Liver (tissue), 3 donors: Measurements from ENCODE around the gene PRPF31.

Source experiments
- ATF3 ChIP-seq: IDR thresholded peaks from 2 replicates; pipeline ENCODE4 v1.6.1; 2016; ENCODE audit warnings: antibody characterized with exemption
- CTCF ChIP-seq: fragments of 150-350 bp; IDR thresholded peaks from 2 replicates; pipeline ENCODE4 v1.5.1; 2017; ENCODE audit warnings: improper control_type of control experiment, low read depth, low read length; ENCODE audit not compliant: missing input control
- GABPA ChIP-seq, 2 donors: IDR thresholded peaks in 1 of 2; conservative IDR thresholded peaks in 1 of 2; 2 replicates each; pipeline ENCODE4 v1.6.1; 2016; ENCODE audit warnings: antibody characterized with exemption in 2 of 2, mild to moderate bottlenecking in 1 of 2, moderate library complexity in 1 of 2
- REST ChIP-seq: IDR thresholded peaks from 2 replicates; pipeline ENCODE4 v1.6.1; 2016; ENCODE audit warnings: antibody characterized with exemption, mild to moderate bottlenecking
- RXRA ChIP-seq, 2 donors: IDR thresholded peaks; 2 replicates each; pipeline ENCODE4 v1.6.1; 2017 to 2018; ENCODE audit warnings: antibody characterized with exemption in 2 of 2, mild to moderate bottlenecking in 1 of 2
- TAF1 ChIP-seq: conservative IDR thresholded peaks from 2 replicates; pipeline ENCODE4 v1.6.1; 2016; ENCODE audit warnings: antibody characterized with exemption, mild to moderate bottlenecking
- donor health status: healthy.
- donor health status: healthy.

- no peak for TF ChIP-seq CTCF
- TF ChIP-seq GABPA (IDR thresholded peaks at IDR 0.05 in 1 of 2, conservative IDR thresholded peaks at IDR 0.05 in 1 of 2): no peak
- TF ChIP-seq REST: no peak
- no peak for TF ChIP-seq RXRA (IDR thresholded peaks at IDR 0.05)
- no peak for TF ChIP-seq TAF1
- no peak for TF ChIP-seq ATF3
Measured at GRCh38 chr19:54137699-54138488, 22.3 kb downstream of the PRPF31 start, which contains the start of gene CNOT3.
